ENCODE results near the gene MINDY4. TPM values are rescaled to one million over a fixed set of nuclear protein-coding genes. Genes with fewer than 3 reads are reported as not detected.
A peak's percentile ranks its signal among the peaks of the same experiment; 100 is the strongest.

Gene MINDY4
- total and polyA plus RNA-seq, 2 donors (not counting 1 experiment from before 2014, with no cell fraction given) = 6.1 to 6.3 TPM

- no peak overlapping the region for H2AFZ ChIP-seq (ENCODE audit: low read length)
- no peak overlapping the region for H3K4me3 ChIP-seq (replicated peaks in 1 of 4; ENCODE audit: control extremely low read depth in 1 of 4, insufficient read depth in 1 of 4, low read depth in 3 of 4, low read length in 4 of 4)
- no peak overlapping the region for H3K27ac ChIP-seq (ENCODE audit: insufficient read depth, low read length)
- H3K4me1 ChIP-seq (ENCODE audit: control insufficient read depth, extremely low read depth, insufficient read depth, low read length) = peaks cover 10% of the 10 kb centered on the region
- no peaks in the 10 kb centered on the region for H3K36me3 ChIP-seq (ENCODE audit: control insufficient read depth, insufficient read depth, low read length)
- H3K27me3 ChIP-seq (ENCODE audit: control insufficient read depth, insufficient read depth, low read length) = no peaks in the 10 kb centered on the region
- no peak overlapping the region for H3K9ac ChIP-seq (ENCODE audit: insufficient read depth, low read length)
- H3K4me2 ChIP-seq (ENCODE audit: extremely low read depth, insufficient read depth, low read length) = no peak overlapping the region
- H4K20me1 ChIP-seq (ENCODE audit: control insufficient read depth, extremely low read depth, insufficient read depth, low read length) = no peaks in the 10 kb centered on the region
- no peaks in the 10 kb centered on the region for H3K9me3 ChIP-seq (ENCODE audit: control insufficient read depth, insufficient read depth, low read depth, low read length)
- no peaks in the 10 kb centered on the region for H3K79me2 ChIP-seq (ENCODE audit: control insufficient read depth, insufficient read depth, low read length)
- DNase-seq (ENCODE audit: low read depth in 2 of 2) = peak in 1 of 2 donors; percentile 32
- TF ChIP-seq EZH2 (IDR thresholded peaks at IDR 0.05; ENCODE audit: low read length, missing control alignments) (no peak), CTCF (conservative IDR thresholded peaks at IDR 0.05 in 1 of 2, IDR thresholded peaks at IDR 0.05 in 1 of 2; ENCODE audit: low read depth in 1 of 2, low read length in 2 of 2) (no peak)
Observed at GRCh38 chr7:30814700-30815387, 43.6 kb downstream of the MINDY4 start.

- no peaks in the 10 kb centered on the region for H3K27me3 ChIP-seq (ENCODE audit: control insufficient read depth, insufficient read depth, low read length)
- no peaks in the 10 kb centered on the region for H3K36me3 ChIP-seq (ENCODE audit: control insufficient read depth, insufficient read depth, low read length)
- H2AFZ ChIP-seq (ENCODE audit: low read length) = no peak overlapping the region
- H3K4me3 ChIP-seq (replicated peaks in 1 of 4; ENCODE audit: control extremely low read depth in 1 of 4, insufficient read depth in 1 of 4, low read depth in 3 of 4, low read length in 4 of 4) = no peak overlapping the region
- H3K9me3 ChIP-seq (ENCODE audit: control insufficient read depth, insufficient read depth, low read depth, low read length) = no peaks in the 10 kb centered on the region
- H4K20me1 ChIP-seq (ENCODE audit: control insufficient read depth, extremely low read depth, insufficient read depth, low read length) = no peaks in the 10 kb centered on the region
- H3K4me2 ChIP-seq (ENCODE audit: extremely low read depth, insufficient read depth, low read length) = no peak overlapping the region
- H3K9ac ChIP-seq (ENCODE audit: insufficient read depth, low read length) = no peak overlapping the region
- peaks cover 10% of the 10 kb centered on the region for H3K4me1 ChIP-seq (ENCODE audit: control insufficient read depth, extremely low read depth, insufficient read depth, low read length)
- DNase-seq (ENCODE audit: low read depth in 2 of 2) = no peak
- H3K79me2 ChIP-seq (ENCODE audit: control insufficient read depth, insufficient read depth, low read length) = no peaks in the 10 kb centered on the region
- TF ChIP-seq EZH2 (IDR thresholded peaks at IDR 0.05; ENCODE audit: low read length, missing control alignments) (no peak), CTCF (conservative IDR thresholded peaks at IDR 0.05 in 1 of 2, IDR thresholded peaks at IDR 0.05 in 1 of 2; ENCODE audit: low read depth in 1 of 2, low read length in 2 of 2) (no peak)
- no peak overlapping the region for H3K27ac ChIP-seq (ENCODE audit: insufficient read depth, low read length)
Observed at GRCh38 chr7:30815388-30815854, 44.2 kb downstream of the MINDY4 start.

- H3K4me2 ChIP-seq (ENCODE audit: extremely low read depth, insufficient read depth, low read length) = no peak overlapping the region
- H3K4me3 ChIP-seq (replicated peaks in 1 of 4; ENCODE audit: control extremely low read depth in 1 of 4, insufficient read depth in 1 of 4, low read depth in 3 of 4, low read length in 4 of 4) = no peak overlapping the region
- no peak overlapping the region for H3K9ac ChIP-seq (ENCODE audit: insufficient read depth, low read length)
- H2AFZ ChIP-seq (ENCODE audit: low read length) = no peak overlapping the region
- no peak overlapping the region for H3K27ac ChIP-seq (ENCODE audit: insufficient read depth, low read length)
- no peak for TF ChIP-seq EZH2 (IDR thresholded peaks at IDR 0.05; ENCODE audit: low read length, missing control alignments)
- no peak for TF ChIP-seq CTCF (conservative IDR thresholded peaks at IDR 0.05 in 1 of 2, IDR thresholded peaks at IDR 0.05 in 1 of 2; ENCODE audit: low read depth in 1 of 2, low read length in 2 of 2)
- H3K79me2 ChIP-seq (ENCODE audit: control insufficient read depth, insufficient read depth, low read length) = no peaks in the 10 kb centered on the region
- peaks cover 10% of the 10 kb centered on the region for H3K4me1 ChIP-seq (ENCODE audit: control insufficient read depth, extremely low read depth, insufficient read depth, low read length)
- no peak for DNase-seq (ENCODE audit: low read depth in 2 of 2)
- H3K27me3 ChIP-seq (ENCODE audit: control insufficient read depth, insufficient read depth, low read length) = no peaks in the 10 kb centered on the region
- H3K9me3 ChIP-seq (ENCODE audit: control insufficient read depth, insufficient read depth, low read depth, low read length) = no peaks in the 10 kb centered on the region
- H3K36me3 ChIP-seq (ENCODE audit: control insufficient read depth, insufficient read depth, low read length) = no peaks in the 10 kb centered on the region
- H4K20me1 ChIP-seq (ENCODE audit: control insufficient read depth, extremely low read depth, insufficient read depth, low read length) = no peaks in the 10 kb centered on the region
Observed at GRCh38 chr7:30815951-30816644, 44.9 kb downstream of the MINDY4 start.
